UCSD-AML1 (cell line): ENCODE results near the gene PXDC1.
"Not testable (repeated sequence)": the region's sequence is repeated elsewhere in the genome, so short reads cannot be mapped to it uniquely, and the experiment has no call there.

Experiments used
- DNase-seq: peaks from one replicate; lab custom pipeline; 2025; ENCODE audit not compliant: unreplicated experiment; lab: John Stamatoyannopoulos, UW

PXDC1 gene

GRCh38 chr6:3764516-3765335 is 13.2 kb upstream of the PXDC1 start:
- DNase-seq = no peak

DNA sequence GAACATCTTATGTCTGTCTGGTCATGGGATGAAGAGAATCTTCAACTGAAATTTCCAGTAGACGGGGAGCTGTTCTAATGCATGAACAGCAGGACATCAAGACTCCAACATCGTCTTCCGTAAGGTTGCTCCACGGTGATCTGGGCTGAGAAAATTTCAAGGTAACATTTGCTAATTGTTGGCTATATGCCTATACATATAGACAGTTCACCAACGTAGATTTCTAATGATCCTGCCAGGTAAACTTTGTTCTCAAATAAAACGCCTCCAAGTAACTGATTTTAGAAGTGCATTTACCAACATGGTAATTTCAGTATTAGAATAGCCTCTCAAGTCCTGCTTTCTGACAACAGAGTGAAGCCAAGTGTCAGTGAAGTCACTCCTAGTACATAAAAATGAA is 11.3 kb upstream of the PXDC1 start:
- no peak for DNase-seq

DNA sequence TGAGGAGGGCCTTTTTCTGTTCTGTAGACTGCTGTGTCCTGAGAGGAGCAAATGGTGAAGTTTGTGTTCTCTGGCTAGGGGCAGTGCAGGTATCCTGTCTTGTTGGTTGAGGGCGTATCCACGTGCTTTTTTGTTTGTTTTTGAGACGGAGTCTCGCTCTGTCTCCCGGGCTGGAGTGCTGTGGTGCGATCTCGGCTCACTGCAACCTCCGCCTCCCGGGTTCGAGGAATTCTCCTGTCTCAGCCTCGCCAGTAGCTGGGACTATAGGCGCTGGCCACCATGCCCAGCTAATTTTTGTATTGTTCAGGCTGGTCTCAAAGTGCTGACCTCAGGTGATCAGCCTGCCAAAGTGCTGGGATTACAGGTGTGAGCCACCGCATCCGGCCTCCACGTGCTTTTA is 10.8 kb upstream of the PXDC1 start:
- DNase-seq = no peak

DNA sequence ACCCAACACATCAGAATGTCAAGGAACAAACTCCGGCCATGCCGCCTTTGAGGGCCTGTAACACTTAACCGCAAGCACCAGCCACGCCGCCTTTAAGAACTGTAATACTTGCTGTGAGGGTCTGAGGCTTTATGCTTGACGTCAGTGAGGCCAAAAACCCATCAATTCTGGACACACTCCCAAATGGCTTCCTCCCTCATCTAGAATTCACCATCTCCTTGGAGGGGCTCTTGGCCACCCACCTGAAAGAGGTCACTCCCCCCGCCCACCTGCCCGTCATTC is 10.4 kb upstream of the PXDC1 start:
- DNase-seq = no peak

DNA sequence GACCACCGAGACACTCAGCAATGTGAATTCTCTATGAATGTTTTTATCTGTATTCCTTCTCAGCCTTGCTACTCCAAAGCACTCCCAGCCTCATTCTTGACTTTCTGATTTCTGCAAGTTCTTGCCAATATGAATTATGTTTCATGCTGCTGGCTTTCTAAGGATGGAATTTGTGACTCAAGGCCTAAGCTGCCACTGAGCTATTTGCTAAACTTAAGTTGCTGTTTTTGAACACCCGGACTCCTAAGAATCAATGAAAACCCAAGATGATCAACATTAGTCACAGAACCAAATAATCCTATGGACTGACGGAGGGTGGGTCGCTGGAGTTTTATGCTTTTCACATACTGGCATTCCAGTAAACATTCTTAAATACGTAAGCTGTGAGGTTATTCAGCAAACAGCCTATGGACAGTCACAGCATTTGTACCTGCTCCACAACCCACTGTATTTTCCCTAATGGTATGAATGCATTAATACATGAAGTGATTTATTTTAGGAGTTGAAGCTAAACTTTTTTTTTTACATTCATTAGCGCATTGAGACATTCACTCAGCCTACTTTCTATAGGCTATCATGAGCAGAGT is 8.2 kb upstream of the PXDC1 start:
- DNase-seq = no peak

GRCh38 chr6:3758842-3759144 is 7.3 kb upstream of the PXDC1 start:
- no peak for DNase-seq

- DNase-seq = not testable (repeated sequence)
These were observed 6.7 kb upstream of the PXDC1 start for GRCh38 chr6:3757998-3758841.

DNA sequence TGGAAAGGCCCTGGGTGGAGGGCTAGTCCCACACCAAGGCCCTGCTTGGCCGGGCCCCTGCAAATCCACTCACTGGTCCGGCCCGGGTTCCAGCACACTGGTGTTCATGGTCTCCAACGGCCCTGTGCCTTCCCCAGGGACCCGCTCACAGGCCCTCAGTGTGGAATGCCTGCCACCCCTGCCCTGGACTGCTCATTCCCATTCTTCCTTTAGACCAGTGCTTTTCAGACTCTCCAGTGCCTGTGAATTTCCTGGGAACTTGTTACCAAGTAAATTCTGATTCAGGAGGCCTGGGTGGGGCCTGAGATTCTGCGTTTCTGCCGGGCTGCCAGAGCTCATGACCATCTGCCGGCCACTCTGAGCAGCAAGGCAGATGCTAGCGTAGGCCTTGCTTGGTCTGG is 5.7 kb upstream of the PXDC1 start:
- DNase-seq = no peak

GRCh38 chr6:3756546-3756945 is 5.0 kb upstream of the PXDC1 start:
- no peak for DNase-seq

DNA sequence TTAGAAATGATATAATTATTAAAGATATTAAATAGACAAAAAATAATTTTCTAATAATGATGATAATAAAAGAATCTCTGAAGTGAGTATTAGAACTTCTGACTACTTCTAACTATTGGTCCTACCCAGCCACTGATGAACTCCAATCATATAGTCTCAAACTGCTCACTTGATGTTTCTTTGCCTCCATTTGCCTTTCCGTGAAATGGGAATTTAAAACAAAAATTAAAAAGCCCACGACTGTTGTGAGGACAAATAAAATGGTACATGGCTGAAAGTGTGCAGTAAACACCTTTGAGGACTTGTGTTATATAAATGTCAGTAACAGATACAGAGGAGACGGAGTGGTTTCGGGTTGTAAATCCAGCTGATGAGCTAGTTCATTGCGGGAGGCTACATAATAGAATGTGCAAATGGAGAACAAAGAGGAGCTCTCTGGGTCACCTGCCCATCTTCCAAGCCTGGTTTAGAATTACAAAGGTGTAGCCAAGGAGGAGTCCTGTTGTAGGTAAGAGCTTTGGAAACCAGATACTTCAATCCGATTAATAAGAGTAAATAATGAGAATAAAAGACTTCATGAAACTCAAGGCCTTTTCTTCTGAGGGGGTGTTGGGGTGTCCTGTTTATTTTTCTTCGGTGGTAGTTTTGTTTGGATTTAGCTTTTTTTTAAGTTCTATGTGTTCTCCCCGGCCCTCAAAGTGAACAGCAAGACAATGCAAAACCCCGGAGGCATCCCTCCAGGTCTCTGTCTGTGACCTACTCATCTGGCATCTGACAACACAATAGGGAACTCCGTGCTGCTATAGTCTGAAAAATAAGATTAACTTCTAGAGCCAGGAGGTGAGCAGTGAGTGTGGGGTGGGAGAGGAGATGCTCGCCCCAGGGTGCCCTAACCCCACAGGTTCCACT is 4.4 kb upstream of the PXDC1 start:
- no peak for DNase-seq

DNA sequence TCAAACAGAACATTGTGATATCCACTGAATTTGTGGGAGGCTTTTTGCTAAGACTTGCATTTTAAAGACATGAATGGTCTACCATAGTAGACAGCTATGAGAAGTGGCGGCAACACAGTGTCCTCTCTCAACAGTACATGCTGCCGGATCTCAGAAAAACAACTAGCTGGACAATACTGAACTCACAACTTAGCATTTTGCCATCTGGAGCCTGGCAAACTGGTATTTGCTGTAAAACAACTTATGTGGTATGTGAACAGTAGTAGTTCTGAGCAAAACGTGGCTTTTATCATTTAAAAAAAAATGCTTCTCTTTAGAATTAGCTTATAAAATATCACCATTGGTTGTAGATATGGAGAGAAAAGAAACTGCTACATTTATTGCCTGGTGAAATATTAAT is 3.3 kb upstream of the PXDC1 start:
- DNase-seq = no peak

DNA sequence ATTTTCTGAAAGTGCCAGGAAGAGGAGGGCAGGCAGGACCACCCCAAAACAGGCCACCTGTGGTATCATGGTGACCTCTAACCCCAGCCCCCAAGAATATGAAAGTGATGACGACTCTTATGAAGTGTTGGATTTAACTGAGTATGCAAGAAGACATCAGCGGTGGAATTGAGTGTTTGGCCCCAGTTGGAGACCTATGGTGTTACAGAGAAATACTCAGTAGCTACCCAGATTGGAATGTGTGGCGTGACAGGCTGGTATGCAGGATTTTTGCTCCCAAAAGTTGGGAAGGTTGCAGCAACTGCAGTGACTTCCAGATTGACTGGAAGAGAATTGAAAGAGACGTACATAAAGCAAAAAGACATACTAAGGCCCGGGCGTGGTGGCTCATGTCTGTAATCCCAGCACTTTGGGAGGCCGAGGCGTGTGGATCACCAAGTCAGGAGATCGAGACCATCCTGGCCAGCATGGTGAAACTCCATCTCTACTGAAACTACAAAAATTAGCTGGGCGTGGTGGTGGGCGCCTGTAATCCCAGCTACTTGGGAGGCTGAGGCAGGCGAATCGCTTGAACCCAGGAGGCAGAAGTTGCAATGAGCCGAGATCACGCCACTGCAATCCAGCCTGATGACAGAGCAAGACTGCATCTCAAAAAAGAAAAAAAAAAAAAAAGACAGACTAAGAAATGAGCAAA is 2.7 kb upstream of the PXDC1 start:
- not testable (repeated sequence) for DNase-seq

DNA sequence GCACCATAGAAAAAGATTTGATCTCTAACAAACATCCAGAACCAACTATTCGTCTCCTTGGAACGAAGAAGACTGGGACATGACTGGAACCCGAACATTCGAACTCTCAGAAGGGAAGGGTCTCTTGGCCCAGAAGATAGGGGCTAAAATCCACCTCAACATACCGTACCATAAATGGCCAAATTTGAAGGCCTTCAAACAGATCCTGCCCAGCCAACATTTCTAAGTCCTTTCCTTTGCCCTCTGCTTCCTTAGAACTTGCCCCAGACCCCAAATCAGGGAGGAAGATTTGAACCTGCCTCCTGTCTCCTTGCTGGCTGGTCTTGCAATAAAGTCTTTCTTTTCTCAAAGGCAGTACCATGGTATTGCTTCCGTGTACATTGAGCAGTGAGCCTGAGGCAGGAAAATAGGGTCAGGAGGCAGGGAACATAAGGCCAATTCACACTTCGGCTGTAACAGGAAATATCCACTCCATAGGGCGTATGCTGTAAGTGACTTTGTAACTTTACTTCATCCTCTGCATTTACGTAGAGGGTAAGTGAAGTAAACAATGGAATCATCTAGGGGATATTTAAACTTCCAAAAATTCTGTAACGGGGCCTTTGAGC is 1.8 kb upstream of the PXDC1 start:
- DNase-seq = no peak

- DNase-seq = no peak
These were observed 1.2 kb upstream of the PXDC1 start for GRCh38 chr6:3752531-3753227.

GRCh38 chr6:3751730-3752530 is 417 bp upstream of the PXDC1 start:
- DNase-seq = peak; percentile 52

- no peak for DNase-seq
These were observed 1.0 kb downstream of the PXDC1 start for GRCh38 chr6:3750317-3751076.

GRCh38 chr6:3749977-3750316 is 1.6 kb downstream of the PXDC1 start:
- no peak for DNase-seq
